ENCODE data around the gene HAUS8.

DNA sequence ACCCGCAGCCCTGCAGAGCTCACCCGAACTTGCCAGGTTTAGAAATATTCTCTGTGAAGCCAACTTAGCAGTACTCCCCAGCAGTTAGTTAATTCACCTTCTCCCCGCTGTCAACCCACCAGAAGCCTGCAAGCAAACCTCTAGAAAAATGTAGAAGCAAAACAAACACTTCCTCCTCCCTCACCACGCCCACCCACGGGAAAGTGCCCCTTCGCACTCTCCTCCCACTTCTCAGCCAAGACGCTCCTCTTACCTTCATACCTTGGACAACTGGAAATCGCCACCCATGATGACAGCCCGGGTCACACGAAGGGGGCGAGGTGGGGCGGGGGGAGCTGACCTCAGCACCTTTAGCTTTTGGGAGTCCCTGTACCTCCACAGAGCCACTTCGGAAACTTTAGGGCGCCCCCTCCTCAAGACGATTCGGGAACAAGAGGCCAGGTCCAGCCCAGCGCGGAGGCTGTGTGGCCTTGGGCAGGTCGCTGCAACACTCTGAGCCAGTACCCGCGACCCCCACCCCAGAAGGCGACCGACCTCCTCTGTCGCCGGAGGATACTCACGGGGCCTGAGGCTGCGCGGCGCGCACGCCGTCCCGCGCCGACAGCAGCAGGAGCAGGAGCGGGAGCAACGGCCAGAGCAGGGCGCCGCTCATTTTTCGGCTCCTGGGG lies 49.1 kb downstream of the HAUS8 start:
- TF ChIP-seq, protein P1, sequence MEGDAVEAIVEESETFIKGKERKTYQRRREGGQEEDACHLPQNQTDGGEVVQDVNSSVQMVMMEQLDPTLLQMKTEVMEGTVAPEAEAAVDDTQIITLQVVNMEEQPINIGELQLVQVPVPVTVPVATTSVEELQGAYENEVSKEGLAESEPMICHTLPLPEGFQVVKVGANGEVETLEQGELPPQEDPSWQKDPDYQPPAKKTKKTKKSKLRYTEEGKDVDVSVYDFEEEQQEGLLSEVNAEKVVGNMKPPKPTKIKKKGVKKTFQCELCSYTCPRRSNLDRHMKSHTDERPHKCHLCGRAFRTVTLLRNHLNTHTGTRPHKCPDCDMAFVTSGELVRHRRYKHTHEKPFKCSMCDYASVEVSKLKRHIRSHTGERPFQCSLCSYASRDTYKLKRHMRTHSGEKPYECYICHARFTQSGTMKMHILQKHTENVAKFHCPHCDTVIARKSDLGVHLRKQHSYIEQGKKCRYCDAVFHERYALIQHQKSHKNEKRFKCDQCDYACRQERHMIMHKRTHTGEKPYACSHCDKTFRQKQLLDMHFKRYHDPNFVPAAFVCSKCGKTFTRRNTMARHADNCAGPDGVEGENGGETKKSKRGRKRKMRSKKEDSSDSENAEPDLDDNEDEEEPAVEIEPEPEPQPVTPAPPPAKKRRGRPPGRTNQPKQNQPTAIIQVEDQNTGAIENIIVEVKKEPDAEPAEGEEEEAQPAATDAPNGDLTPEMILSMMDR (IDR thresholded peaks at IDR 0.05 in 4 of 5, conservative IDR thresholded peaks at IDR 0.05 in 1 of 5) = no peak
- TF ChIP-seq POLR2A (IDR thresholded peaks at IDR 0.05) = no peak
